Fibroblast of the aortic adventitia (primary cell): ENCODE results near the gene SPEF1. TPM values are rescaled to one million over a fixed set of nuclear protein-coding genes. Genes with fewer than 3 reads are reported as not detected.
A peak's percentile ranks its signal among the peaks of the same experiment; 100 is the strongest.
"Not testable (repeated sequence)": the region's sequence is repeated elsewhere in the genome, so short reads cannot be mapped to it uniquely, and the experiment has no call there.

ENCODE experiments used
- DNase-seq: peaks from one replicate; pipeline ENCODE4 v3.0.0-alpha.2; 2010; ENCODE audit warnings: low read depth
- H3K4me3 ChIP-seq: 2 replicates; pipeline ENCODE4 v1.5.1; 2011; ENCODE audit warnings: low read depth, mild to moderate bottlenecking, control low read depth, low read length, moderate library complexity
- CTCF ChIP-seq: IDR thresholded peaks from 2 replicates; pipeline ENCODE4 v1.5.1; 2011; ENCODE audit warnings: mild to moderate bottlenecking, low read length, control low read depth, inconsistent platforms; ENCODE audit not compliant: insufficient read depth
- total RNA-seq: library from RNA; depleted of rRNA; stranded (reverse); fragments of >200 nt; gene quantifications from 2 replicates; pipeline ENCODE4 v1.2.3, GENCODE V29; 2012; ENCODE audit warnings: low replicate concordance

Gene SPEF1
- 0.09 TPM in 1 of 2 replicates, not detected in the other for total RNA-seq

- TF ChIP-seq CTCF, result peak; percentile 49
- peak; percentile 92 for DNase-seq
- peak within 1 kb of the TSS; percentile 62 for H3K4me3 ChIP-seq
Measured at GRCh38 chr20:3781153-3781910, at the start of gene SPEF1. Gene SPEF1 (minus strand): TSS chr20:3781448. CDS start chr20:3781287, 161 bp downstream.

- not testable (repeated sequence) for H3K4me3 ChIP-seq, DNase-seq
Measured at GRCh38 chr20:3829891-3830290, 48.6 kb upstream of the SPEF1 start.

DNA sequence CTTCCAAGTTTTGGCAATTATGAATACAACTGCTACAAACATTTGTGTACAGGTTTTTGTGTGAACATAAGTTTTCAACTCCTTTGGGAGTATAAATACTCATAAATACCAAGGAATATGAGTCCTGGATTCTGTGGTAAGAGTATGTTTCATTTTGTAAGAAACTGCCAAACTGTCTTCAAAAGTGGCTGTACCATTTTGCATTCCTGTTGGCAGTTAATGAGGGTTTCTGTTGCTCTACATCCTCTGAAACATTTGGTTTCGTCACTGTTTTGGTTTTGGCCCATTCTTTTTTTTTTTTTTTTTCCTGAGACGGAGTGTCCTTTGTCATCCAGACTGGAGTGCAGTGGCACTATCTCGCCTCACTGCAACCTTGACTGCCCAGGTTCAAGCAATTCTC lies 47.5 kb upstream of the SPEF1 start:
- H3K4me3 ChIP-seq, result no peak overlapping the region

DNA sequence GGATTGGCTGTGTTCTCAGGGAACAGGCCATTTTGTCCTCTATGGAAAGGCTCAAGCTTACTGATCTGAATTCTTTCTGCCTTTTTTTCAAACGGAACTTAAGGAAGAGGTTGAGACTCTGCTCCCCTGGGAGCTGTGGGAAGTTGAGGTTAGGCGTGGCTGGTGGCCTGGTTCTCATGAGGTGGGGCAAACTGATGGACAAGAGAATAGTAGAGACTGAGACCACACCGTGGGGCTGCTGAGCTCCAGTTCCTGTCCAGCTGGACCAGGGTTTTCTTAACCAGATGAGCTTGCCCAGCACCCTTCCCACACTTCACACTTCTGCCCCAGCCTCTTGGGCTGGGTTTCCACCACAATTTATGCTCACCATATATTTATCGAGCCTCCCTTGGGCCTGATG lies 45.2 kb upstream of the SPEF1 start:
- H3K4me3 ChIP-seq, result no peak overlapping the region
- DNase-seq, result no peak
- no peak for TF ChIP-seq CTCF

More for the DNA sequence above, 47.5 kb upstream of the SPEF1 start:
- TF ChIP-seq CTCF, result no peak
- no peak for DNase-seq

GRCh38 chr20:3825526-3825925 lies 44.3 kb upstream of the SPEF1 start:
- no peak for DNase-seq
- no peak overlapping the region for H3K4me3 ChIP-seq
- TF ChIP-seq CTCF, result no peak

GRCh38 chr20:3823881-3824280 lies 42.6 kb upstream of the SPEF1 start:
- no peak for TF ChIP-seq CTCF
- no peak overlapping the region for H3K4me3 ChIP-seq
- no peak for DNase-seq

- H3K4me3 ChIP-seq, result no peak overlapping the region
- DNase-seq, result no peak
- TF ChIP-seq CTCF, result no peak
Measured at GRCh38 chr20:3821996-3822395, 40.7 kb upstream of the SPEF1 start.
